GM23248 (cell line): Measurements from ENCODE around the gene INPP5A. TPM values are rescaled to one million over a fixed set of nuclear protein-coding genes. Genes with fewer than 3 reads are reported as not detected.

Experiments
- DNase-seq: peaks from one replicate; pipeline ENCODE4 v3.0.0-alpha.2; 2015
- H2AFZ ChIP-seq: fragments of 200-600 bp; sonication (generic); 2 replicates; pipeline ENCODE4 v1.6.1; 2016; ENCODE audit warnings: antibody characterized with exemption
- H3F3A ChIP-seq: fragments of 200-600 bp; sonication (generic); 2 replicates; pipeline ENCODE4 v1.6.1; 2016; ENCODE audit warnings: mild to moderate bottlenecking, antibody characterized with exemption, mixed run types; ENCODE audit not compliant: insufficient read depth
- H3K27ac ChIP-seq: fragments of 200-600 bp; sonication (generic); 2 replicates; pipeline ENCODE4 v1.5.1; 2016; ENCODE audit warnings: mild to moderate bottlenecking
- H3K27me3 ChIP-seq: fragments of 200-600 bp; sonication (generic); replicated peaks from 2 replicates; pipeline ENCODE4 v1.6.1; 2016; ENCODE audit warnings: mild to moderate bottlenecking; ENCODE audit not compliant: insufficient read depth
- H3K36me3 ChIP-seq: fragments of 200-600 bp; sonication (generic); 2 replicates; pipeline ENCODE4 v1.6.1; 2016; ENCODE audit warnings: low read depth, mild to moderate bottlenecking
- H3K4me1 ChIP-seq: fragments of 200-600 bp; sonication (generic); 2 replicates; pipeline ENCODE4 v1.6.1; 2016; ENCODE audit warnings: mild to moderate bottlenecking; ENCODE audit not compliant: insufficient read depth
- H3K4me2 ChIP-seq: fragments of 200-600 bp; sonication (generic); one replicate; pipeline ENCODE4 v1.6.1; 2016; ENCODE audit warnings: mild to moderate bottlenecking; ENCODE audit not compliant: unreplicated experiment
- H3K4me3 ChIP-seq: fragments of 200-600 bp; sonication (generic); 2 replicates; pipeline ENCODE4 v1.5.1; 2016; ENCODE audit warnings: mild to moderate bottlenecking
- H3K79me2 ChIP-seq: fragments of 200-600 bp; sonication (generic); 2 replicates; pipeline ENCODE4 v1.6.1; 2016; ENCODE audit warnings: mild to moderate bottlenecking; ENCODE audit not compliant: insufficient read depth
- H3K9ac ChIP-seq: fragments of 200-600 bp; sonication (generic); 2 replicates; pipeline ENCODE4 v1.6.1; 2016; ENCODE audit warnings: mild to moderate bottlenecking
- H3K9me2 ChIP-seq: fragments of 200-600 bp; sonication (generic); 2 replicates; pipeline ENCODE4 v1.6.1; 2016; ENCODE audit warnings: mixed run types, mild to moderate bottlenecking, moderate library complexity; ENCODE audit not compliant: insufficient read depth
- H3K9me3 ChIP-seq: fragments of 200-600 bp; sonication (generic); one replicate; pipeline ENCODE4 v1.6.1; 2017; ENCODE audit warnings: low read depth
- H4K20me1 ChIP-seq: fragments of 200-600 bp; sonication (generic); 2 replicates; pipeline ENCODE4 v1.6.0; 2016; ENCODE audit not compliant: insufficient read depth
- EZH2 ChIP-seq: fragments of 200-600 bp; sonication (generic); IDR thresholded peaks from 2 replicates; pipeline ENCODE4 v1.6.1; 2018; ENCODE audit warnings: antibody characterized with exemption, mild to moderate bottlenecking; ENCODE audit not compliant: insufficient read depth, poor library complexity, severe bottlenecking
- EZH2phosphoT487 ChIP-seq: fragments of 200-600 bp; sonication (generic); IDR thresholded peaks from 2 replicates; pipeline ENCODE4 v1.6.1; 2018; ENCODE audit warnings: antibody characterized with exemption, moderate library complexity, mild to moderate bottlenecking, low read depth; ENCODE audit not compliant: insufficient read depth
- WGBS, 2 experiments: methylation state at CpG; one replicate each; pipeline ENCODE4 v1.1.6; 2015 to 2017; ENCODE audit warnings: low lambda C conversion rate in 2 of 2, low coverage in 1 of 2; ENCODE audit errors: missing lambda C conversion rate in 2 of 2; 5-methylcytosine and 5-hydroxymethylcytosine counted together
- in situ Hi-C: fragments of 300-500 bp; cut with MboI; formaldehyde crosslinking; loops from 2 replicates; pipeline ENCODE4 v1.15.0; 2020
- polyA plus RNA-seq: library from polyadenylated mRNA; unstranded; fragments of >200 nt; fragmentation: Nextera tagmentation; extraction: Ambion mirVana; gene quantifications from 2 replicates; pipeline ENCODE4 v1.2.1, GENCODE V29; 2016
- total RNA-seq: library from RNA; depleted of rRNA; stranded (reverse); fragments of >200 nt; shearing (Covaris generic); gene quantifications from 2 replicates; pipeline ENCODE4 v1.2.3, GENCODE V29; 2014

Gene INPP5A
- total and polyA plus RNA-seq, 2 experiments from 2014 or later = 2.3 to 35.2 TPM

GRCh38 chr10:132615341-132616169 lies 78.0 kb downstream of the INPP5A start:
- no peak overlapping the region for H3K27ac ChIP-seq
- DNase-seq = no peak
- H3K4me1 ChIP-seq = no peaks in the 10 kb centered on the region
- TF ChIP-seq EZH2phosphoT487 = no peak
- no peak for TF ChIP-seq EZH2
- WGBS, 2 experiments = 98% methylated on average over 22 of the region's 22 CpGs
- H3K4me2 ChIP-seq = no peak overlapping the region
- H3K9me2 ChIP-seq = no peaks in the 10 kb centered on the region
- H2AFZ ChIP-seq = no peak overlapping the region
- H3K79me2 ChIP-seq = no peaks in the 10 kb centered on the region; the same call in 1 of the 2 replicates
- H3F3A ChIP-seq = no peaks in the 10 kb centered on the region
- no peak overlapping the region for H3K4me3 ChIP-seq
- no peaks in the 10 kb centered on the region for H4K20me1 ChIP-seq
- no peaks in the 10 kb centered on the region for H3K9me3 ChIP-seq
- H3K27me3 ChIP-seq = no peaks in the 10 kb centered on the region
- H3K9ac ChIP-seq = no peak overlapping the region
- in situ Hi-C loops = no loop called here
- H3K36me3 ChIP-seq = no peaks in the 10 kb centered on the region

- no peak for DNase-seq
- no peak overlapping the region for H3K4me3 ChIP-seq
- no peaks in the 10 kb centered on the region for H3K9me2 ChIP-seq
- H3K27me3 ChIP-seq = no peaks in the 10 kb centered on the region
- no peaks in the 10 kb centered on the region for H4K20me1 ChIP-seq
- no peak overlapping the region for H3K9ac ChIP-seq
- no peaks in the 10 kb centered on the region for H3F3A ChIP-seq
- TF ChIP-seq EZH2 (no peak), EZH2phosphoT487 (no peak)
- no peak overlapping the region for H3K27ac ChIP-seq
- WGBS, 2 experiments = 92 to 95% methylated on average over 22 to 27 of the region's 30 CpGs
- no peaks in the 10 kb centered on the region; the same call in 1 of the 2 replicates for H3K79me2 ChIP-seq
- H3K4me2 ChIP-seq = no peak overlapping the region
- H3K4me1 ChIP-seq = no peaks in the 10 kb centered on the region
- in situ Hi-C loops = no loop called here
- no peaks in the 10 kb centered on the region for H3K36me3 ChIP-seq
- H3K9me3 ChIP-seq = no peaks in the 10 kb centered on the region
- H2AFZ ChIP-seq = no peak overlapping the region
These were observed 78.8 kb downstream of the INPP5A start for GRCh38 chr10:132616170-132616995.

GRCh38 chr10:132616996-132617736 lies 79.6 kb downstream of the INPP5A start:
- H3K79me2 ChIP-seq = no peaks in the 10 kb centered on the region; the same call in 1 of the 2 replicates
- H4K20me1 ChIP-seq = no peaks in the 10 kb centered on the region
- no peaks in the 10 kb centered on the region for H3K9me2 ChIP-seq
- H3K27me3 ChIP-seq = no peaks in the 10 kb centered on the region
- H3K4me3 ChIP-seq = no peak overlapping the region
- H3K27ac ChIP-seq = no peak overlapping the region
- H3K4me2 ChIP-seq = no peak overlapping the region
- TF ChIP-seq EZH2phosphoT487 (no peak), EZH2 (no peak)
- DNase-seq = no peak
- no peaks in the 10 kb centered on the region for H3K9me3 ChIP-seq
- no peak overlapping the region for H3K9ac ChIP-seq
- H3K36me3 ChIP-seq = no peaks in the 10 kb centered on the region
- in situ Hi-C loops = no loop called here
- H2AFZ ChIP-seq = no peak overlapping the region
- no peaks in the 10 kb centered on the region for H3K4me1 ChIP-seq
- no peaks in the 10 kb centered on the region for H3F3A ChIP-seq
- WGBS, 2 experiments = 89 to 94% methylated on average over 19 to 20 of the region's 20 CpGs

- Histone ChIP-seq H3K9me2 (no peaks in the 10 kb centered on the region), H4K20me1 (no peaks in the 10 kb centered on the region), H3K4me3 (no peak overlapping the region), H3K9ac (no peak overlapping the region), H3K9me3 (no peaks in the 10 kb centered on the region), H2AFZ (no peak overlapping the region), H3K4me2 (no peak overlapping the region), H3K4me1 (no peaks in the 10 kb centered on the region), H3F3A (no peaks in the 10 kb centered on the region), H3K36me3 (no peaks in the 10 kb centered on the region), H3K27ac (no peak overlapping the region), H3K27me3 (no peaks in the 10 kb centered on the region), H3K79me2 (no peaks in the 10 kb centered on the region; the same call in 1 of the 2 replicates)
- TF ChIP-seq EZH2 (no peak), EZH2phosphoT487 (no peak)
- in situ Hi-C loops = no loop called here
- DNase-seq = no peak
- WGBS, 2 experiments = 96 to 97% methylated on average over 2 of the region's 2 CpGs
These were observed 80.1 kb downstream of the INPP5A start for GRCh38 chr10:132617737-132618052.
